Astrocyte of the hippocampus (primary cell): ENCODE results near the gene PKD1L1.
"Not testable (repeated sequence)": the region's sequence is repeated elsewhere in the genome, so short reads cannot be mapped to it uniquely, and the experiment has no call there.

ENCODE experiments used
- DNase-seq: peaks from one replicate; pipeline ENCODE4 v3.0.0; 2011; ENCODE audit warnings: low read depth, low spot score

Gene PKD1L1

DNA sequence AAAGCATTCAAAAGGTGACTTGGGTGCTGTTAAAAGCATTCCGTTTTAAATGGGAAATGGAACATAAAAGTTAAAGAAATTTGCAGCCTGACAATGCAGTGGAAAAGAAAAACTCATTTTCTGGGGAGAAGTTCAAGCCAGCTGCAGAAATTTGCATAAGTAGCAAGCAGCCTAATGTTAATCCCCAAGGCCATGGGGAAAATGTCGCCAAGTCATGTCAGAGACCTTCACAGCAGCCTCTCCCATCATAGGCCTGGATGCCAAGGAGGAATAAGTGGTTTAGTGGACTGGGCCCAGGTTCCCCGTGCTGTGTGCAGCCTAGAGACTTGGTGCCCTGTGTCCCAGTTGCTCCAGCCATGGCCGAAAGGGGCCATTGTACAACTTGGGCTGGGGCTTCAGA, 154.2 kb downstream of the PKD1L1 start:
- no peak for DNase-seq

DNA sequence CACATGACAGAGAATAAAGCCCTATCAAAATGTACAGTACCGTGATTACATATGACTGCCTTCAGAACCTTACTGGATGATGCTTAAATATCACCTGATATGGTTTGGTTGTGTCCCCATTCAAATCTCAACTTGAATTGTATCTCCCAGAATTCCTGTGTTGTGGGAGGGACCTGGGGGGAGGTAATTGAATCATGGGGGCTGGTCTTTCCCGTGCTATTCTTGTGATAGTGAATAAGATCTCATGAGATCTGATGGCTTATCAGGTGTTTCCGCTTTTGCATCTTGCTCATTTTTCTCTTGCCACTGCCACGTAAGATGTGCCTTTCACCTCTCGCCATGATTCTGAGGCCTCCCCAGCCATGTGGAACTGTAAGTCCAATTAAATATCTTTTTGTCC, 155.1 kb downstream of the PKD1L1 start:
- not testable (repeated sequence) for DNase-seq

DNA sequence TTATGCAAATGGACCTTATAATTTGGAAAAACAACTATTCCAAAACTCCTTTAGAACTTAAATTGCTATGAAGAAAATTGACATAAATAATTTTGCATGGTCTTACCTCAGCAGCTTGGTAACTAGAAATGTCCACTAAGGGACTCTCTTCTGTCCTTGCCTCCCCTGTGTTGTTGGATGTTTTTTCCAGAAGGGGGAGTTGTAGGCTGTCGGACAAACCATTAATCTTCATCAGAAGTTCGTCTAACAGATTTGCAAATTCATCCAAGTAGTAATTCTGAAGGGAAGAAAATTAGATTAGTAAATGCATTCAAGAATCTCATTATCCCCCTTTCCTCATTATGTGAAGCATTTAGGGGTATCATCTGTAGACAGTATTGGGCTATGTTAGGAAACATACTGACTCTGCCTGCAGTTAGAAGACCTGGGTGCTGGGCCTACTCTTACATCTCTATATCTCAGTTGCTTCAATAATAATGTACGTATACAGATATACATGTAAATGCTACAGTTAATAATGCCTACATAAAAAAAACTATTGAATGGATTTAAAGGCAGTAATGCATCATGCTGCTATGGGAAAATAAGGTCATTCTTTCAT, 155.6 kb downstream of the PKD1L1 start:
- peak; percentile 45 for DNase-seq

DNA sequence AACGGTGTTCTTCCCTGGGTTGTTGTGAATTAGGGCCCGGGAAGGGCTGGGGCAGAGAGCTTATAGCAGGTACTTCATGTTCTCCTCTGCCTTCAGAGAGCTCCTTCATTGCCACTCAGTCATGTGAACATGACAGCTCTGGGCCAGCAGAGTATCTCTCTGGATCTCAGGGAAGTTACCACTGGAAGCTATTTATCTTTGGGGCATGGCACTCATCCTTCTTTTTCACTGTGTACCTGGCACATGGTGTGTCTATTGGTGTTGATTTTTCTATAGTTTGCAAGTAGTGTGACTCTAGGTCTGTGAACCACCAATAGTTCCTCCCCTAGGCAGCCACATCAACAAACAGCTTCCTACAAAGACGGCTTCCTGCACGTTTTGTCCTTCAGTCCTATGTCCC, 156.6 kb downstream of the PKD1L1 start:
- no peak for DNase-seq

DNA sequence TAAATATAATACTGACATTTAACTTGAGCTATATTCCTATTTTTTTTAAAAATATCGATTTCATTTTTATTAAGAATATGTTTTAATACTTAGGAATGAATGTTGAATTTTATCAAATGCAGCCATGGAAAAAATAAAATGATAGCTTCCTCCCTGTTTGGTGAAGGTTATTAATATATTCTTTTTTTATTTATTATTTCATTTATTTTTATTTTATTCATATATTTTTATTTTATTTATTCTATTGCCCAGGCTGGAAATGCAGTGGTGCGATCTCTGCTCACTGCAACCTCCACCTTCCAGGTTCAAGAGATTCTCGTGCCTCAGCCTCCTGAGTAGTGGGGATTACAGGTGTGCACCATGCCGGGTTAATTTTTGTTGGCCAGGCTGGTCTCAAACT, 160.2 kb downstream of the PKD1L1 start:
- DNase-seq, result no peak

DNA sequence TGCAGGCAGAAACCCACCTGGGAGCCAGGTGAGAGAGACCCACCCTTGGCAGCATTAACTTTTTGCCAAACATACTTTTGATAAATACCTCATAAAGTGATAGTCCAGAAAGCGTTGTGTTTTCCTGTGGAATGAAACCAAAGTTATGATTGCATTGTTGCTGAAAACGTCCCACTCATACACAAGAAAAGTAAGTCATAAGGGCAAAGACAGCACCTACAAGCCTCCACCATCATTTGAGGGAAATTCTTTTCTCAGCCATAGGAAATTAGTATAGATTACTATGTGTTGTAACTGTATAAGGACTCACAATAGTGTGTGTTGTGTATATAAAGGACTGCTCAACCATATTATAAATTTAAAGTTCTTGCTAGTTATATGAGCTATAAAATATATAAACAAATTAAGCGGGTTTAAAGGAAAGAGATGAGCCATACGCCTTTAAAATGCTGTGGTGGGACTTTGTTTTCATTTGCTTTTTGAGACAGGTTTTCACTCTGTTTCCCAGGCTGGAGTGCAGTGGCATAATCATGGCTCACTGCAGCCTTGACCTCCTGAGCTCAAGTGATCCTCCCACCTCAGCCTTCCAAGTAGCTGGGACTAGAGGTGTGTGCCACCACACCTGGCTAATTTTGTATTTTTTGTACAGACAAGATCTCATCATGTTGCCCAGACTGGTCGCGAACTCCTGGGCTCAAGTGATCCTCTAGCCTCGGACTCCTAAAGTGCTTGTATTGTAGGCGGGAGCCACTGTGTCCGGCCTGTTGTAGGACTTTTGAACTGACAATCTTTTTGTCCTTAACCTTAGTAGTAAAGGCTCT, 160.8 kb downstream of the PKD1L1 start:
- no peak for DNase-seq

DNA sequence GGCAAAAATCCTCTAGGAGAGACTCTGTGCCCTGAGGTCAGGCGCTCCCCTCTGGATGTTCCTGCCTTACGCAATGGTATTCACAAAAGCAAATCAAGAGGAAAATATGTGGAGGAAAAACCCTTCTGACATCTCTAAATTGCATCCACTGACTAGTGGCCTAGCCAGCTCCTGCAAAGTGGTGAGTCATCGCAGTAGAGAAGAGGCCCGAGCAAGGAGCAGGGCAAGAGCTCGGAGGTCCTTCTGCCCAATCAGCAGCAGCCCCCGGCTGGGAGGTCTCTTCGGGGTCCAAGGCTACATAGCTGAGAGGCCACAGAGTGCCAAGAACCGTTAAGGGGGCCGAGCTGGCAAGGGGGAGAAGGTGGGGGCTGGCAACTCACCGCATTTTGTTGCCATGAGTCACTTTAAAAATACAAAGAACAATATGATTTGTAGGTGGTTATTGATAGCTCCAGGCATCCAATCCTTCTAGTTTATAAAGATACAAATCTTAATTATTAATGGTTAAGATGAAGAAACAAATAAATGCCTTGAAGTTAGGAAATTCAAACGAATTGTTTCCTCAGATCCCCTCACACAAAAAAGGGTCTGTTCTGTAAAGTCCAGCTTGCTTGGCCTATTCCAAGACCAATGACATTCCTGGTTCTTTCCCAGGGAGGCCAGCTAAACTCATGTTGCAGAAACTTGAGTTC, 161.6 kb downstream of the PKD1L1 start:
- peak; percentile 99 for DNase-seq

DNA sequence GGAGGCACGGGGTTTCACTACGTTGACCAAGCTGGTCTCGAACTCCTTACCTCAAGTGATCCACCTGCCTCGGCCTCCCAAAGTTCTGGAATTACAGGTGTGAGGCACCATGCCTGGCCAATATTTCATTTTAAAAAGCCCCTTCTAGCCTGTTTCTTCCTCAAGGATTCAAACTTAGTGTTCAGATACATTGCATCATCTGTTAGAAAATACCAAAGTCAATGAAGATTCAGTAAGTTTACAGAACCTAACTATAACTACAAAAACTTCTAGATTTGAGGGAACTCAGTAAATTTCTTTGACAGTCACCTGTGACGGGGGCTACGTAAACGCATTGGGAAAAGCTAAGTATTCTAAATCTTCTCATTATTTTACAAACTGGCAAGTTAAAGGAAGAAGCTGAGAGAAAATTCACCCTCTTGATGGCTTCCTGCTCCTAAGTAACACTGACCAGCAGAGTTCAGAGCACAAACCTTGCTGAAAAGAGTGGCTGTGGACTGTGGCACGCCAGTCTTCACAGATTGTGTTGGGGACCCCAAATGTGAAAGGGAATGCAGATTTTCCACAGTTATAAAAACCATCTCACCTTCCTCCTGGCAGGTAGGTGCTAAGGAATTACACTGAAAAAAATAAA, 162.2 kb downstream of the PKD1L1 start:
- DNase-seq, result no peak

DNA sequence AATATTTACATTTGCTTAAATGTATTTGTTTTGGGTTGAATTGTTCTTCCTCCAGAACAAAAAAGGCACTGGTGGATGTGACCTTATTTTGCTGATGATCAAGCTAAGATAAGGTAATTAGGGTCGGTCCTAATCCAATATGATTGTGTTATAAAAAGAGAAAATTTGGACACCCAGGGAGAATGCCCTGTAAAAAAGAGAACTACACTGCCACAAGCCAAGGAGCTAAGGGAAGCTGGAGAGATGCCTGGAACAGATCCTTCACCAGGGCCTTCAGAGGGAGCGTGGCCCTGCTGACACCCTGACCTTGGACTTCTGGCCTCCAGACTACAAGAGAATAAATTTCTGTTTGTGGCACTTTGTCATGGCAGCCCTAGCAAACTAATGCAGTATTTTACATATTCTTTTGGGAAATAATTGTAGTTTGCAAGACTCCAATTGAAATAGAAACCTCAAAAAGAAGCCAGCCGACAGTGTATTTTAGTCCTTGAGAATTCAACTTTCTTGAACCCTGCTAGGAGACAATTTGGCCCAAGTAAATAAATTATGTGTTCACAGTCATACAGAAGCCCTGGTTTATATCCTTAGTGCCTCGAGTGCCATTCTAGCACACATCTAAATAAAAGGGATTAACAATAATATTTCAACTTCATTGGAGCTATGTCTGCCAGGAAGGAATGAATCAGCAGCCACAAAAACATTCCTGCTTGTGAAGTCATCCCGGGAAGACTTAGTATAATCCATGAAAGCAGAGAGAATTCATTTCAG, 164.6 kb downstream of the PKD1L1 start:
- peak; percentile 96 for DNase-seq

DNA sequence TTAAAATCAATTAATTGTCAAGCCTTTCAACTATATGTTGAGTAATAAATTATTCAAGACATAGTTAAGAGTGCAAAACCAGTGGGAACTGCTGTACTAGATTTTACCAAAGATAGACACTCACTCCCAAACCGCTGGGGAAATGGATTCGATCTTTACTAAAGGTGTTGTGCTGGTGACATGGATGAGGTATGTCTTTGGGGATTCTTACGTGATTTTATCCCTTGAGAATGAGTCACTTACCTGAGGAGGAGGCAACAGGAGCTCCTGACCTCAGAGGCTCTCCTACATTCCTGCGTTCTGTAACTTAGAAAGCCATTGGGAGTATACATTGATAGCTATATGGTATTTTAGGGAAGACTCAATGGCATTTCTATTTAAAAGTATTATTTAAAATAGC, 165.5 kb downstream of the PKD1L1 start:
- no peak for DNase-seq

DNA sequence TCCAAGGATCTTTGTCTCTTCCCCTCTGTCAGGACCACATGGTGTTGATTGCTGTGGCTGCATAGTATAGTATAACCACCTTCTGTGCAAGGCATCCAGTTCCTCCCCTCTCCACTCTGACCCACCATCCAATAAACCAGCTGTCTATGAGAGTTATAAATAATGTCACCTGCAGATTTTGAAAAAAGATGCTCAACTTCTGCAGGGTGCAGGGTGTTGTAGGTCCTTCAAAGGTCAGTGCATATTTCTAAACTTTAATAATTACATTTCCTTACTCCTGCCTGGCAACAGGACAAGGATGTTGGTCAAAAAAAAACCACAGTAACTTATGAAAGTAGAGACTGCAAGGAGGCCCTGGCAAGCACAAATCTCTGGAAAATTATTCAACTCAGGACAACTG, 166.2 kb downstream of the PKD1L1 start:
- peak; percentile 64 for DNase-seq

DNA sequence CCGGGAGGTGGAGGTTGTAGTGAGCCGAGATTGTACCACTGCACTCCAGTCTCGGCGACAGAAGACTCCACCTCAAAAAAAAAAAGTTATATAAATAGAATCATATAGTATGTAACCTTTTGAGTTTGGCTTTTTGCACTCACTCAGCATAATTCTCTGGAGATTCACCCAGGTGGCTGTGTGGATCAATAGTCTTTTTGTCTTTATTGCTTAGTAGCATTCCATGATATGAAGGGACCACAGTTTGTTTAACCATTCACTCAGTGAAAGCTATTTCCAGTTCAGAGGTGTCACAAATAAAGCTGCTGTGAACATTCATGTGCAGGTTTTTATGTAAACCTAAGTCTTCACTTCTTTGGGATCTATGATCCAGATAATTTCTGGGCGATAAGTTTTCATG, 167.7 kb downstream of the PKD1L1 start:
- DNase-seq, result no peak

DNA sequence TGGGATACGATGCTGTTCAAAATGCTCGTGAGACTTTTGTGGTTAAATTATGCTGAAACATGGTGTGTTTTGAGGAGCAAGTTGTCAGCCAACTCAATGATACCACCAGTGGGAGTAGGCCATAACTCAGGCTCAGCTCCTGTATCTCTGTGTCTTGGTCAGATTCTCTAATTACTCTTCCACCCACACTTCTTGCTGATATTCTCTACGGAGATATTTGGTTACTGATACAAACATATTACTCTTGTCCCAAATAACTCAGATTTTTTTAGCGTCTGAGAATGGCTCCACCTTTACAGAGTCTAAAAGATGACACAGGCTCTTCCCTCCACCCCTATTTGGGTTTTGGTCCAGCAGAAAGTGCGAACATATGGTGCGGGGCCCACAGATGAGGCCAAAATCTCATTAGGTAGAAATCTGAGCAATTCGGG, 168.9 kb downstream of the PKD1L1 start:
- no peak for DNase-seq

DNA sequence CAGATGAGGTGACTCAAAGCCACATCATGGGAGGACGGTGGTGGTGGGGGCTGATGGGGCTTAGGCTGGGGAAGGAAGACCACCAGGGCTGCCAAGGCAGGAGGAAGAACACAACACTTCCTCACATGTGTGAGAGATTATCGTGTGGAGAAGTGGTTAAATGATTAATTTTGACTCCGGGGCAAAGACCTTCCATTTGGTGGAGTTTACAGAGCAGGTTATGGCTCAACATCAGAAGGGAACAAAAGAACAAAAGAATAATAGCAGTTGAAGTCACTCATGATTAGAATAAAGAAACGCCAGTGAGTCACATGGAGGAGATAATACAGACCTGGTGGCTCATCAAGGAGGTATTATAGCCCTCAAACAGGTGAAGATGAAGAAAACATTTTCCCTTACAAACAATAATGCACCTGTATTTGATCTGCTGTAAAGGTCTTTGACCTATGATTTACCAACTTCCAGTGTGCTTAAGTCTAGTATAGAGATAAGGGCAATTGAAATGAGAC, 170.1 kb downstream of the PKD1L1 start:
- no peak for DNase-seq

DNA sequence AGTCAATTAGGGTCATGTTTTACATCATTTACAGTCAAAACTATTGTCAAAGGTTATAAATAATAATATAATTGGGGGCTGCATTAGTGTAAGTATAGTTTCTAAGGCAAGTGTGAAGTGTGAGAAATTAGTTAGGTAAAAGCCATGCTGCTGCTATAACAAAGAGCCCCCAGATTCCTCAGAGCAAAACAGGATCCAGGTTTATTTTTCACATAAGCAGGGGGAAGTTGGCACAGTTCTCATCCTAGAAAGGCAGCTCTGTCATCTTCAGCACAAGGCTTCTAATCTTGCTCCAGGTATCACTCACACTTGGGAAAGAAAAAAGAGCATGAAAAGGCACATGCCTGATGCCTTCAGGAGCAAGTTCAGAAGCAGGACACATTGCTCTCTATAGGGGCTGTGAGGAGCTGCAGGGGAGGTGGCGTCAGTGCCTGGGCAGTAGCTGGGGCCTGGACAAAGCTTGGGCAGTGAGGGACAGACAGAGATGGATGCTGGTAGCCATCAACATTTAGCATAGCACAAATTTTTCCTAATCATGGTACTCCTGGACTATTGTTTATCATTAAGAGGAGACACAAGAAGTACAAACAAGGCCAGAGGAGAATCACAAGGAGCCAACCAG, 170.6 kb downstream of the PKD1L1 start:
- DNase-seq, result no peak

DNA sequence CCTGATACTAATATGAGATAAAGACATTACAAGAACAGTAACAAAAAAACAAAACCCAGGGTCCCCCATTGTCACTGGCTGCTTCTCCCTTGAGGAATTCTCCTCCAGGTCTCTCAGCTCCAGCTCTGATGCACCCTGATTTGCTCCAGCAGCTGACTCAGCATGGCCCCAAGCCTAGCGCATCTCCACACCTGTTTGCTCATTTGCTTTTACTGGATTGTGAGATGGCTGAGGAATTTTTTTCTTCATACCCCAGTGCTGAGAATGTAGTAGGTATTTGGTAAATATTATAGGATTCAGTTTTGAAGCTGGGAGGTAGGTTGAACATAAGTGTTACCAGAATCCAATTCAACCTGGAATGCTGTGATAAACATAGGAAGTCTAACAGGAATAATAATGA, 171.9 kb downstream of the PKD1L1 start:
- DNase-seq, result no peak

DNA sequence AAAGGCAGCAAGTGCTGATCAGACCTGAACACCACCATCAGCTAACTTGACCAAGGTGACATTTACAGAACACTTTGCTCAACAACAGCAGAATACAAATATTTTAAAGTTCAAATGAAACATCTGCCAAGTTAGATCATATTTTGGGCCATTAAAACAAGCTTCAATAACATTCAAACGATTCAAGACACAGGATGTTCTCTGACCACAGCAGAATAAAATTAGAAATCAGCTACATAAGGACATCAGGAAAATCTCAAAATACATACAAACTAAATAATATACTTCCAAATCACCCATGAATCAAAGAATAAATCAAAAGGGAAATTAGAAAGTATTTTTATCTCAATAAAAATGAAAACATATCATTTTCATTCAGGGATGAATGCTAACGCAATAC, 173.0 kb downstream of the PKD1L1 start:
- DNase-seq, result no peak

DNA sequence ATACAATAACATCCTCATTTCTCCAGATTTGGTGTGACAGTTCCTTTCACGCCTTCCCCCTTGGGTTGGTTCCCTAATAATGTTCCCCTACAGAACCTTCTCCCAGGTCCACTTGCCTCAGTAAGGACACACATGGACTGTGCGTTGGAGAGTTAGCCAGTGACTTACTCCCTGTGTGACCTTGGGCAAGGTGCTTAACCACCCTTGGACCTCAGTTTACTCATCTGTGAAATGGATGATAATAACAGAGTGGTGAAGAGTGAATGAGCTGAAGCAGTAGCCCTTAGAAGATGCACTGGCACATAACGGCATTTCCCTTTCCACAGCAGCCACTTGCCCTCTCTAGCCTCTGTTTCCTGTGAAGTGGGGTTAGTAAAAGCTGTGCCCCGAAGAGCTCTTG, 175.8 kb downstream of the PKD1L1 start:
- no peak for DNase-seq

DNA sequence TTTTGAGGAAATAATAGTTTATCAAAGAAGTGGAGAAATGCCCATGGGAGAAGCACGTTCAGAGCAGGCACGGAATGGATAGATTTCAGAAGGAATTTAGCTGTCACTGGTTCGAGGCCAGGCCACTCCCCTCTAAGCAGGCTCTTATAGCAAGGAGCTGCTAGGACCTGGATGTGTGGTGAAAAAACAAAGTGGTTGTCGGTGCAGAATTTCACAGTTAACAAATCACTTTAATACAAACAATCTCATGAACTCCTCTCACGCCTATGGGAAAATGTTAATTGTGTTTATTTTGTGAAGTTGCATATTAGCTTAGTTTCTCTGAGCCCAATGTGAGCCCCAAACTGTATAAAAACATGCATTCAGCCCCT, 176.3 kb downstream of the PKD1L1 start:
- no peak for DNase-seq

DNA sequence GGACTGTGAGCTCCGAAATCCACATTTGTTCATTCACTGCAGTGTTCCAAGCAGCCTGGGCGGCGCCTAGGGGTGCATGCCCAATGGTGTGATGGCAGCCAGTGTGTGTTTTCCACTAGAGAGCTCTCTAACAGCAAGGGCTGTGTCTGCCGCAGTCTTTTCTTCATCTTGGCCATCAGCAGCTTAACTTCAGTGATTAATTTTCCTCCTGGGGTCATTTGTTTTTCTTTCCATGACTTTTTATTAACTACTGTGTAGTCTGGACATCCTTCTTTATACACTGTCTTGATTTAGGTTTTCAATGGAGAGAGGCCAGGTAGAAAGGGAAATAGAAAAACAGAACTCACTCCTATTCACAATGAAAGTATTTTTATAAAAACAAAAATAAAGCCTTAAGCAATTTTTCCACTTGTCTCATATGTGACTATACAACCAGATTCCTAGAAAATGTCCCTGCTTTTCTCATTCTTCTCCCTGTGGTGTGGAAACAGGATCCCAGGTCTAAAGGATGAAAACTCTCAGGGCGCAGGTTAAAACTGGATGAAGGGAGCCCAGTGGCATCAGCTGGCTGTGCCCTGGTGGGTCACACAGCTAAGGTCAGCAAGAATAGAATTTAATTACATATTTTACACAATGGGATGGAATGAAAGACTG, 176.8 kb downstream of the PKD1L1 start:
- DNase-seq, result peak; percentile 76
